GM12891 (cell line): Measurements from ENCODE around the gene BAIAP2.

ENCODE experiments used
- POLR2A ChIP-seq: IDR thresholded peaks from 2 replicates; pipeline ENCODE4 v1.6.1; 2011; ENCODE audit warnings: low read depth, low read length, control low read depth
- POLR2AphosphoS5 ChIP-seq: IDR thresholded peaks from 2 replicates; pipeline ENCODE4 v1.6.1; 2011; ENCODE audit warnings: low read depth, low read length, control low read depth
- SPI1 ChIP-seq: IDR thresholded peaks from 2 replicates; pipeline ENCODE4 v1.6.1; 2011; ENCODE audit warnings: low read depth, low read length, control low read depth
- TAF1 ChIP-seq: IDR thresholded peaks from 2 replicates; pipeline ENCODE4 v1.6.1; 2011; ENCODE audit warnings: low read depth, low read length, control low read depth

GRCh38 chr17:81115749-81116464, 81.0 kb downstream of the BAIAP2 start:
- no peak for TF ChIP-seq POLR2AphosphoS5
- no peak for TF ChIP-seq POLR2A
- TF ChIP-seq SPI1 = no peak
- no peak for TF ChIP-seq TAF1
